Measurements from ENCODE around the gene NINJ1.
"Not testable (repeated sequence)": the region's sequence is repeated elsewhere in the genome, so short reads cannot be mapped to it uniquely, and the experiment has no call there.

NINJ1 gene

GRCh38 chr9:93119953-93120845 lies 13.9 kb downstream of the NINJ1 start:
- Mint-ChIP-seq H3K27ac (peak overlapping the region; percentile 77), H3K27me3 (no peaks in the 10 kb centered on the region), H3K4me3 (peak overlapping the region; percentile 16), H3K4me1 (peaks cover 32% of the 10 kb centered on the region), H3K36me3 (peaks cover 36% of the 10 kb centered on the region), H3K9me3 (no peaks in the 10 kb centered on the region)
- ATAC-seq = peak; percentile 91

- no peaks in the 10 kb centered on the region for H3K27me3 Mint-ChIP-seq
- no peaks in the 10 kb centered on the region for H3K9me3 Mint-ChIP-seq
- peak overlapping the region; percentile 77 for H3K27ac Mint-ChIP-seq
- H3K4me3 Mint-ChIP-seq = peak overlapping the region; percentile 16
- ATAC-seq = no peak
- peaks cover 32% of the 10 kb centered on the region for H3K36me3 Mint-ChIP-seq
- peaks cover 37% of the 10 kb centered on the region for H3K4me1 Mint-ChIP-seq
These were observed 14.4 kb downstream of the NINJ1 start for GRCh38 chr9:93119703-93119952.

- peak overlapping the region; percentile 16 for H3K4me3 Mint-ChIP-seq
- no peak for ATAC-seq
- peaks cover 41% of the 10 kb centered on the region for H3K4me1 Mint-ChIP-seq
- no peaks in the 10 kb centered on the region for H3K27me3 Mint-ChIP-seq
- peaks cover 27% of the 10 kb centered on the region for H3K36me3 Mint-ChIP-seq
- no peaks in the 10 kb centered on the region for H3K9me3 Mint-ChIP-seq
- peak overlapping the region; percentile 77 for H3K27ac Mint-ChIP-seq
These were observed 15.0 kb downstream of the NINJ1 start for GRCh38 chr9:93118863-93119702.

GRCh38 chr9:93117924-93118862 lies 15.9 kb downstream of the NINJ1 start:
- Mint-ChIP-seq H3K27ac (peak overlapping the region; percentile 77), H3K36me3 (peaks cover 25% of the 10 kb centered on the region), H3K27me3 (no peaks in the 10 kb centered on the region), H3K9me3 (no peaks in the 10 kb centered on the region), H3K4me3 (no peak overlapping the region), H3K4me1 (peaks cover 41% of the 10 kb centered on the region)
- ATAC-seq = no peak

GRCh38 chr9:93117521-93117920 lies 16.5 kb downstream of the NINJ1 start:
- H3K9me3 Mint-ChIP-seq, ATAC-seq, H3K27ac Mint-ChIP-seq, H3K27me3 Mint-ChIP-seq, H3K4me3 Mint-ChIP-seq: not testable (repeated sequence)
- peaks cover 41% of the 10 kb centered on the region for H3K4me1 Mint-ChIP-seq
- peaks cover 32% of the 10 kb centered on the region for H3K36me3 Mint-ChIP-seq

GRCh38 chr9:93116072-93116961 lies 17.7 kb downstream of the NINJ1 start:
- Mint-ChIP-seq H3K36me3 (peaks cover 28% of the 10 kb centered on the region), H3K4me1 (peaks cover 44% of the 10 kb centered on the region), H3K27ac (no peak overlapping the region)

GRCh38 chr9:93115486-93116071 lies 18.5 kb downstream of the NINJ1 start:
- no peak overlapping the region for H3K4me3 Mint-ChIP-seq
- no peaks in the 10 kb centered on the region for H3K27me3 Mint-ChIP-seq
- H3K27ac Mint-ChIP-seq = peak overlapping the region; percentile 64
- ATAC-seq = no peak
- peaks cover 44% of the 10 kb centered on the region for H3K4me1 Mint-ChIP-seq
- H3K9me3 Mint-ChIP-seq = no peaks in the 10 kb centered on the region
- peaks cover 27% of the 10 kb centered on the region for H3K36me3 Mint-ChIP-seq

More at GRCh38 chr9:93116072-93116961, 17.7 kb downstream of the NINJ1 start:
- no peaks in the 10 kb centered on the region for H3K27me3 Mint-ChIP-seq
- H3K4me3 Mint-ChIP-seq = no peak overlapping the region
- ATAC-seq = no peak
- H3K9me3 Mint-ChIP-seq = no peaks in the 10 kb centered on the region

- H3K27me3 Mint-ChIP-seq = no peaks in the 10 kb centered on the region
- no peaks in the 10 kb centered on the region for H3K9me3 Mint-ChIP-seq
- H3K36me3 Mint-ChIP-seq = peaks cover 28% of the 10 kb centered on the region
- peak overlapping the region; percentile 64 for H3K27ac Mint-ChIP-seq
- ATAC-seq = no peak
- H3K4me1 Mint-ChIP-seq = peaks cover 43% of the 10 kb centered on the region
- no peak overlapping the region for H3K4me3 Mint-ChIP-seq
These were observed 19.1 kb downstream of the NINJ1 start for GRCh38 chr9:93114984-93115335.

- H3K36me3 Mint-ChIP-seq = peaks cover 28% of the 10 kb centered on the region
- no peaks in the 10 kb centered on the region for H3K27me3 Mint-ChIP-seq
- H3K9me3 Mint-ChIP-seq = no peaks in the 10 kb centered on the region
- peaks cover 38% of the 10 kb centered on the region for H3K4me1 Mint-ChIP-seq
- H3K27ac Mint-ChIP-seq = peak overlapping the region; percentile 64
- ATAC-seq = no peak
- H3K4me3 Mint-ChIP-seq = no peak overlapping the region
These were observed 19.7 kb downstream of the NINJ1 start for GRCh38 chr9:93114169-93114983.

- Mint-ChIP-seq H3K27me3 (no peaks in the 10 kb centered on the region), H3K4me1 (peaks cover 50% of the 10 kb centered on the region), H3K4me3 (no peak overlapping the region), H3K27ac (peak overlapping the region; percentile 64), H3K9me3 (no peaks in the 10 kb centered on the region), H3K36me3 (peaks cover 33% of the 10 kb centered on the region)
- ATAC-seq = no peak
These were observed 21.1 kb downstream of the NINJ1 start for GRCh38 chr9:93112864-93113389.

- H3K4me1 Mint-ChIP-seq = peaks cover 56% of the 10 kb centered on the region
- peak overlapping the region; percentile 64 for H3K27ac Mint-ChIP-seq
- no peak overlapping the region for H3K4me3 Mint-ChIP-seq
- H3K36me3 Mint-ChIP-seq = peaks cover 33% of the 10 kb centered on the region
- ATAC-seq = no peak
- H3K9me3 Mint-ChIP-seq = no peaks in the 10 kb centered on the region
- H3K27me3 Mint-ChIP-seq = no peaks in the 10 kb centered on the region
These were observed 21.8 kb downstream of the NINJ1 start for GRCh38 chr9:93112116-93112863.

- Mint-ChIP-seq H3K27me3 (no peaks in the 10 kb centered on the region), H3K4me1 (peaks cover 63% of the 10 kb centered on the region), H3K9me3 (no peaks in the 10 kb centered on the region), H3K36me3 (peaks cover 33% of the 10 kb centered on the region), H3K4me3 (no peak overlapping the region), H3K27ac (peak overlapping the region; percentile 64)
- peak; percentile 66 for ATAC-seq
These were observed 22.5 kb downstream of the NINJ1 start for GRCh38 chr9:93111371-93112115.

All from stimulated activated memory B cell treated with anti-CD40 and anti-IgM and Interleukin-4, amounts not matched to agents 10 μg/mL and 1 μg/mL and 100 μg/mL, for 72 hours (primary cell).